GM21717 (cell line): ENCODE data around the gene RARS2.

ENCODE experiments used
- ATAC-seq: cut with Tn5 transposase; IDR thresholded peaks from one replicate; pipeline ENCODE4 v1.9.1; 2021; ENCODE audit warnings: mild to moderate bottlenecking, moderate library complexity; ENCODE audit not compliant: unreplicated experiment

Gene RARS2

DNA sequence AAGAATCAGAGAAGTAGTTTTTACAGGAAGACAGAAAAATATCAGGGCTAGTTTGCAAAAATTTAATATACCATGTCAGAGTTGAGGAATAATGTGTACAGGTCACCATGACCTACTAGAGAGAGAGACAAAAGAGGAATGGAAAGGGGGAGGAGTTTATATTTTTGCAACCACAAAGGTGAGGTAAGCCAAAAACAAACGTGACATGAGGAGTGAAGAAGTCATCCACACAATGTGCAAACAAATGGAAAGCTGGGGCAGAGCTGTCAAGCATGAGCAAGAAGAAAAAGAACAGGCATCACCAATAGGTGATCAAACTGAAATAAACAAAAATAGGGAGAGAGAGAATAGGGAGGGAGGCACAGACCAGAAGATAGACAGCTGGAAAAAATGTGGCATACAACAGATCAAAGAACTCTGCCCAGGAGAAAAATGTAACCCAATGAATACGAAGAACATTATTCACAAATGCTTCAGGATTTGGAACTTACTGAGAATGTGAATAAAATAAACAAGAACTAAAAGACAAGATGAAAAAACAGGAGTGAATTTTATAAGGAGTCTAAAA, 15.5 kb downstream of the RARS2 start:
- no peak for ATAC-seq

GRCh38 chr6:87573307-87574024, 16.3 kb downstream of the RARS2 start:
- ATAC-seq, result no peak

DNA sequence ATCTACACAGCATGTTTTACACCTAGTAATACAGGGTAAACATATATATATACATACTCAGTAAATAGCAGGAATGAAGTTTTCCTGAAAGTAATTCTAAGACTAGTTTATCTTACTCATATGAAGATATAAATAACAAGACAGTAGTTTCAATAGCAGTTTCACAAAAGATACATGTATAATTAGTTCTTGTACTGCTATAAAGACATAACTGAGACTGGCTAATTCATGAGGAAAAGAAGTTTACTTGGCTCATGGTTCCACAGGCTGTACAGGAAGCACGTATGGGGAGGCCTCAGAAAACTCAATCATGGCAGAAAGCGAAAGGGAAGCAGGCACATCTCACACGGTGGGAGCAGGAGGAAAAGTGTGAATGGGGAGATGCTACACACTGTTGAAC, 16.9 kb downstream of the RARS2 start:
- peak; percentile 45 for ATAC-seq

DNA sequence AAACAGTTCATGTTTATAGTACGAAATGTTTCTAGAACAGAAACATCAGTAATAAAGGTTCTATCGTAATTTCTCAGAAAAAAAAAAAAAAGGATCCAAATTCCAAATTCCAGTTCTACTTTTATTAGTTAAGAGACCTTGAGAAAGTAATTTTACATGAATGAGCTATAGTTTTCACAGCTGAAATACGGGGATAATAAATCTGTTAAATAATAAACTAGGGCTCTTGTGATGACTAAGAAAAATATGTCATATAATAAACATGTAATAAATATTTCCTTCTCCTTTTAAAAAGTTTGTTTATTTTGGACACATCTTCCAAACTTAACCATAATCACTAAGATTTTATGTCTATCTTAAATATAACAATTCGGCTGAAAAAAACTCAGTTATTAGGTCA, 17.8 kb downstream of the RARS2 start:
- ATAC-seq, result no peak

GRCh38 chr6:87561017-87561416, 28.8 kb downstream of the RARS2 start:
- ATAC-seq, result no peak

- ATAC-seq, result no peak
Measured at GRCh38 chr6:87558446-87558845, 31.3 kb downstream of the RARS2 start.

GRCh38 chr6:87555506-87555905, 34.3 kb downstream of the RARS2 start:
- ATAC-seq, result no peak

DNA sequence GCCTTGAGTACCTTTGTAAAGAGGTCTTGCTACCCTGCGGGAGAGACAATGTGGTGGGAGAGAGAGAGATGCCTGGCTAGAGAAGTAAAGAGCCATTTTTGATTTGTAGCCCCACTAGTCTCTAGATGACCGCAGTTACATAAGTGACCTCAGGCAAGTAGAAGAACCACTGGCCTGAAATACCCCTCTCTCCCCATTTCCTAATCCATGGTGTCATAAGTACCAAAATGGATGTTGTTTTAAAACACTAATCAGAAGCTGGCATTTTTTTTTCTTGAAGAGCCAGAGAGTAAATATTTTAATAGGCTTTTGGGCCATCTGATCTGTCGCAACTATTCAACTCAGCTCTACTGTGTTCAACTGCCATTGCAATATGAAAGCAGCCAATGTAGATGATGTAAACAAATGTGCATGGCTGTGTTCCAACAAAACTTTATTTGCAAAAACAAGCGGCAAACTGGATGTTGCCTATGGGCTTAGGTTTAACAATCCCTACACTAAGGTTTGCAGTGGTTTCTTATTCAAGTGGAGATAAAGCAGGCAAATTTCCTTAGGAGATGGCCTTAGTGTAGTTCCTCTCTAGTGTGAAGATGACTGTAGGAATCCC, 36.5 kb downstream of the RARS2 start:
- ATAC-seq, result no peak

- ATAC-seq, result no peak
Measured at GRCh38 chr6:87551799-87552198, 38.0 kb downstream of the RARS2 start.

GRCh38 chr6:87544474-87544735, 45.4 kb downstream of the RARS2 start:
- no peak for ATAC-seq

GRCh38 chr6:87543696-87544473, 45.9 kb downstream of the RARS2 start:
- no peak for ATAC-seq

DNA sequence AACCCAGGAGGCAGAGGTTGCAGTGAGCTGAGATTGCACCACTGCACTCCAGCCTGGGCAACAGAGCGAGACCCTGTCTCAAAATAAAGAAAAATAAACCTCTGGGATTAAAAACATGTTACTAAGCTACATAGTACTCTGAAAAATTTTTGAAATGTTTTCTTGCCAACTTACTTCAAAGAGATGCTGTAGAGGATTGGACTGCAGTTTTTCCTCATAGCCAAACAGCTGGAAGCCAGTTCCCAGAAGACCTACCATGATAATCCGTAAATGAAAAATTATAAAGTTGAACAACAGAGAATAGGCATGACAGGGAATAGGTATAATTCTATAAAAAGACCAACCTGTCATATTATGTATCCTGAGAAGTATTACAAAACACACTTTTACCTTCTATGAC, 48.0 kb downstream of the RARS2 start:
- ATAC-seq, result no peak

DNA sequence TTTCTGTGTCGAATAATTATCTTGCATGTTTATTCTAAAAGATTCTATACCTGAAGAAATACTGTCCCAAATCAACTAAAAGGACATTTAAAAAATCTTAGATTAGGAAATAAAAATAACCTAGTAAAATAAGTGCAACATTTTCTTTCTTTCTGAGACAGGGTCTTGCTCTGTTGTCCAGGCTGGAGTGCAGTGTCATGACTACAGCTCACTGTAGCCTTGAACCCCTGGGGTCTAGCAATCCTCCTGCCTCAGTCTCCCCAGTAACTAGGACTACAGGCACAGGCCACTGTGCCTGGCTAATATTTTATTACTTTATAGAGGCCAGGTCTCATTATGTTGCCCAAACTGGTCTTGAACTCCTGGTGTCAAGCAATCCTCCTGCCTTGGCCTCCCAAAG, 48.7 kb downstream of the RARS2 start:
- no peak for ATAC-seq

DNA sequence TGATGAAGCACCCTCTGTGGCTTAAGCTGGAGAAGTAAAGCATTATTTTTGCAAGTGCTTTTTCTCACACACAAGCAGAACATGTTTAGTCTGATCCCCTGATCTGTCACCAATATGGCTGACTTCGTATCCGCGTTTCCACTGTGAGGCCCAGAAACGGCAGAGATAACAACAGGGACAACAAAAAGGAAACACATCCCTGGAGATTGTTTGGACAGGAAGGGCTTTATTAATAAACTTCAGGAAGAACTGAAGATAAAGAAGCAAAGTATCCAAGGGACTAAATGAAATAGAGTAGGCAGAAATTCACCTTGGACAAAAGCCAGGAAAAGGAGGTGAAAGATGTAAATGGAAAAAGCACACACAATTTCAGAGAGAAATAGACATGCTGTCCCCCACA, 49.2 kb downstream of the RARS2 start:
- no peak for ATAC-seq

DNA sequence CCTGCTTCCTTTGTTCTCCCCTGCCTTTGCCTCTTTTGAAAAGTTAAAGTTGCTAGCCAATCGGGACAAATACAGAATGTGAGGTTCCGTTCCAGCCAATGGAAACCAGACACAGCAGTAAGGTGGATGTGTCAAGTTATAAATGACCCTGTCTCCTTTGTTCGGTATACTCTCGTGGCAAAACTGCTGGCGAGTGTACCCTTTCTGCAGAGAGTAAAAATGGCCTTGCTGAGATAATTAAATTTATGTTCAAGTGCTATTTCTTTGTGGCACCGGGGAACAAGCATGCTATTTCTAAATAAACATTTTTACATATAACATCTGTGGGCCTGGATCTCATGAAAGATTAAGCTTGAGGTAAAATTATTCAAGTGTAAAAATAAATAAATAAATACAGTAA, 50.2 kb downstream of the RARS2 start:
- no peak for ATAC-seq

DNA sequence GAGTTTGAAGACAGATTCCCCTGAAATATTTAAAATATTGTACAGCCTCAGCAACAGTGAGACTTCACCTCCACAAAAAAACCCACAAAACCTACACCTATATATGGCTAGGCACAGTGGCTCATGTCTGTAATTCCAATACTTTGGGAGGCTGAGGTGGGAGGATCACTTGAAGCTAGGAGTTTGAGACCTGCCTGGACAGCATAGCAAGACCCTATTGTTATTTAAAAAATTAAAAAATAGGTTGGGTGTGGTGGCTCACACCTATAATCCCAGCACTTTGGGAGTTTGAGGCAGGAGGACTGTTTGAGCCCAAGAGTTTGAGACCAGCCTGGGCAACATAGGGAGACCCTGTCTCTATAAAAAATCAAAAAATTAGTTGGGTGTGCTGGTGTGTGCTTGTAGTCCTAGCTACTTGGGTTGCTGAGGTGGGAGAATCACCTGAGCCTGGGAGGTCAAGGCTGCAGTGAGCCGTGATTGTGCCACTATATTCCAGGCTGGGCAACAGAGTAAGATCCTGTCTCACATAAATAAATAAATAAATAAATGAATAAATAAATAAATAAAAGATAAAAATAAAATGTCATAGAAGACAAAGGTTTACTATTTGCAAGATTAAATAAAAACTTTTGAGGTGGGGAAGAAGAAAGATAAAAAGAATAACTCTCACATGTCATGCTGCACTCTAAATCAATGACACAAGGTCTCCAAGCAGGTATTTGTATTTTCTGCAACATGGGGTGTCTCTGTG, 51.1 kb downstream of the RARS2 start:
- ATAC-seq, result no peak

DNA sequence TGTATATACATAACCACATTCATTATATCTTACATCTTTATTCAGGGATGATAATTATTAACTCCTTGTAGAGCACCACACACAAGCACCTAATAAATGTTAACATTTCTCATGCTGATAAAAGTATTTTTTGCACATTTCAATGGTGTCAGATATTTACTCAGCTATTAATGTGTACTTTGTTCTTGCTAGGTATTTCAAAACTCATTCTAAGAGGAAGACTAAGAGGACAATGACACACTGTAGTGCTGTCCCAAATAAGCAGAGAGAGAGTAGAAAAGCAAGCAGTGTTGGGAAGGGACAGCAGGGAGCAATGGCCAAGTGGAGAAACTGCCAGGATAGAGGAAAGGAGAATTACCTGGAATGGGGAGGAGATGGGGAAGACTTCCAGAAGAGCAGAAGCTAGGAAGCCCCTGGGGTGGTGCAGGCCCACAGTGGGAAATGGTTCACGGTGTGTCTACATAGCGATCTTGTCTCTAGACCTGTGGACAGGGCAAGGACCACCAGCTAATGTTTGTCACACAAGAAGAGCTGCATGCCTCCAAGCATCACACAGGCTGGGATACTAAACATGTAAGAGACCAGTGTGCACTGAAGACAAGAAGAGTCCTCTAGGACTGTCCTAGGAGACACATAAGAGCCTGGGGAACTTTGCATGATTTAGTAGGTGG, 55.3 kb downstream of the RARS2 start:
- no peak for ATAC-seq

GRCh38 chr6:87529221-87529620, 60.6 kb downstream of the RARS2 start:
- ATAC-seq, result no peak

- ATAC-seq, result no peak
Measured at GRCh38 chr6:87522686-87523085, 67.1 kb downstream of the RARS2 start.

DNA sequence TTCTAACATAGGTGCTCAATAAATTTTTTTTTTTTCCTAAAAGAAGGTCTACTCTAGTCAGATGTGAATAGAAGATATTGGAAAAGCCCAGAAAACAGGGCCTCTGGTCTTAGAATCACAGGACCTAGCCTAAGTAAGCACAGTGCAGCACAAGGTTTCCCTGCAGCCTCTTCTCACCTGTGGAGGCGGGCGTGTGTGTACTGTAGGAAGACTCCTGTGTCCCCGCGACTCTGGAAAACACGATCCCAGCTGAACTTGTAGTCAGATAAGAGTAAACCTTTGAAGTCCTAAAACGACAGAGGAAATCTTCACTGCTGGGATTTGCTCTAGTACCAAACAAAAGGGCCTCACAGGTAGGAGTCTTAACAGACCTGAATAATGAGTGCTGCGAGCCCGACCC, 71.3 kb downstream of the RARS2 start:
- no peak for ATAC-seq

GRCh38 chr6:87514831-87515230, 75.0 kb downstream of the RARS2 start:
- ATAC-seq, result no peak
